OCI-LY7 (cell line): ENCODE results near the gene MLST8.

Experiments
- EZH2phosphoT487 ChIP-seq: fragments of 200-600 bp; sonication (generic); IDR thresholded peaks from 2 replicates; pipeline ENCODE4 v1.6.1; 2018; ENCODE audit warnings: low read depth, borderline replicate concordance, mild to moderate bottlenecking, mixed run types, antibody characterized with exemption, low read length, moderate library complexity, mixed read lengths
- TF ChIP-seq, protein P1 (sequence below): fragments of 200-600 bp; sonication (generic); conservative IDR thresholded peaks from 2 replicates; pipeline ENCODE4 v1.5.1; 2014; ENCODE audit warnings: mild to moderate bottlenecking, antibody characterized with exemption, low read length, moderate library complexity, mixed read lengths

DNA sequence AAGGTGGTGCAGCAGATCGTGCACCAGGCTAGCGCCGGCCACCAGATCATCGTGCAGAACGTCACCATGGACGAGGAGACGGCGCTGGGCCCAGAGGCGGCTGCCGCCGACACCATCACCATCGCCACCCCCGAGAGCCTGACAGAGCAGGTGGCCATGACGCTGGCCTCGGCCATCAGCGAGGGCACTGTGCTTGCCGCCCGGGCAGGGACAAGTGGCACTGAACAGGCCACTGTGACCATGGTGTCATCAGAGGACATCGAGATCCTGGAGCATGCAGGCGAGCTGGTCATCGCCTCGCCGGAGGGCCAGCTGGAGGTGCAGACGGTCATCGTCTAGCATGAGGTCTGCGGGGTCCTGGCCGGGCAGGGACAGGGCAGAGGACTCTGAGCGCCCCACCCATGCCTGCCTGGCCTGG, 30.0 kb downstream of the MLST8 start:
- TF ChIP-seq, protein P1, sequence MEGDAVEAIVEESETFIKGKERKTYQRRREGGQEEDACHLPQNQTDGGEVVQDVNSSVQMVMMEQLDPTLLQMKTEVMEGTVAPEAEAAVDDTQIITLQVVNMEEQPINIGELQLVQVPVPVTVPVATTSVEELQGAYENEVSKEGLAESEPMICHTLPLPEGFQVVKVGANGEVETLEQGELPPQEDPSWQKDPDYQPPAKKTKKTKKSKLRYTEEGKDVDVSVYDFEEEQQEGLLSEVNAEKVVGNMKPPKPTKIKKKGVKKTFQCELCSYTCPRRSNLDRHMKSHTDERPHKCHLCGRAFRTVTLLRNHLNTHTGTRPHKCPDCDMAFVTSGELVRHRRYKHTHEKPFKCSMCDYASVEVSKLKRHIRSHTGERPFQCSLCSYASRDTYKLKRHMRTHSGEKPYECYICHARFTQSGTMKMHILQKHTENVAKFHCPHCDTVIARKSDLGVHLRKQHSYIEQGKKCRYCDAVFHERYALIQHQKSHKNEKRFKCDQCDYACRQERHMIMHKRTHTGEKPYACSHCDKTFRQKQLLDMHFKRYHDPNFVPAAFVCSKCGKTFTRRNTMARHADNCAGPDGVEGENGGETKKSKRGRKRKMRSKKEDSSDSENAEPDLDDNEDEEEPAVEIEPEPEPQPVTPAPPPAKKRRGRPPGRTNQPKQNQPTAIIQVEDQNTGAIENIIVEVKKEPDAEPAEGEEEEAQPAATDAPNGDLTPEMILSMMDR: no peak
- TF ChIP-seq EZH2phosphoT487: no peak
